HCT116 (cell line): Measurements from ENCODE around the gene SMTNL1. TPM values are rescaled to one million over a fixed set of nuclear protein-coding genes. Genes with fewer than 3 reads are reported as not detected.

ENCODE experiments used
- ATAC-seq: fragments of 200-7000 bp; cut with Tn5 transposase; 2 replicates; pipeline ENCODE4 v1.9.1; 2020; ENCODE audit warnings: mild to moderate bottlenecking, moderate library complexity
- BruUV-seq: library from RNA; stranded (reverse); fragments of 400-500 nt; replicated peaks from 2 replicates; lab custom pipeline; 2021; lab: Mats Ljungman, UMichigan
- CTCF ChIA-PET: fragments of 300-600 bp; sonication (Branson Sonifier 250); formaldehyde crosslinking; loops from one replicate; lab custom pipeline; 2021; ENCODE audit warnings: antibody characterized with exemption; lab: Charles Lee
- POLR2A ChIA-PET: fragments of 300-600, 350-600 bp; sonication (Branson Sonifier 250); formaldehyde crosslinking; loops from one replicate; lab custom pipeline; 2021; ENCODE audit warnings: antibody characterized with exemption; lab: Charles Lee
- RAD21 ChIA-PET, 2 experiments: fragments of 300-600 bp; sonication (Branson Sonifier 250); formaldehyde crosslinking; loops; one replicate each; lab custom pipeline; 2023; ENCODE audit warnings: low total read pairs in 2 of 2; ENCODE audit not compliant: uncharacterized antibody in 2 of 2, unreplicated experiment in 2 of 2, low non-redundant PET in 1 of 2; lab: Charles Lee
- DNase-seq: peaks from one replicate; pipeline ENCODE4 v3.0.0-alpha.2; 2010; ENCODE audit warnings: low read depth, low spot score
- H2AFZ ChIP-seq: fragments of 200-600 bp; shearing (Covaris generic), sonication (generic); 2 replicates; pipeline ENCODE4 v1.6.1; 2017; ENCODE audit warnings: low read depth, mixed run types, mixed read lengths, antibody characterized with exemption, low read length; ENCODE audit not compliant: poor library complexity, severe bottlenecking
- H3K27ac ChIP-seq: 2 replicates; pipeline ENCODE4 v1.5.1; 2012; ENCODE audit warnings: low read depth, low read length
- H3K27me3 ChIP-seq: fragments of 200-600 bp; sonication (generic); 2 replicates; pipeline ENCODE4 v1.6.1; 2016; ENCODE audit warnings: mixed run types, low read length, mixed read lengths; ENCODE audit not compliant: insufficient read depth
- H3K36me3 ChIP-seq, 2 experiments: fragments of 200-500 bp in 1 of 2; fragments of 200-600 bp in 1 of 2; sonication (Bioruptor generic) in 1 of 2; sonication (generic) in 1 of 2; 2 replicates each; pipeline versions ENCODE4 v1.5.1 to v1.6.1; 2014 to 2016; ENCODE audit warnings: low read length in 2 of 2, inconsistent platforms in 1 of 2, mixed read lengths in 1 of 2, mixed run types in 1 of 2; ENCODE audit not compliant: insufficient read depth in 2 of 2, control insufficient read depth in 1 of 2
- H3K4me1 ChIP-seq, 2 experiments: fragments of 200-600 bp in 1 of 2; sonication (generic) in 1 of 2; 2 replicates each; pipeline versions ENCODE4 v1.5.1 to v1.6.1; 2012 to 2017; ENCODE audit warnings: low read length in 2 of 2, inconsistent platforms in 1 of 2, mild to moderate bottlenecking in 1 of 2, mixed read lengths in 1 of 2, mixed run types in 1 of 2, moderate library complexity in 1 of 2; ENCODE audit not compliant: insufficient read depth in 2 of 2, control insufficient read depth in 1 of 2
- H3K4me2 ChIP-seq: fragments of 200-600 bp; sonication (generic); 2 replicates; pipeline ENCODE4 v1.6.1; 2017; ENCODE audit warnings: mixed run types, low read length, mixed read lengths
- H3K4me3 ChIP-seq, 2 experiments: fragments of 200-600 bp in 1 of 2; sonication (generic) in 1 of 2; replicated peaks in 1 of 2; 2 replicates each; pipeline ENCODE4 v1.5.1; 2011 to 2016; ENCODE audit warnings: low read length in 2 of 2, control low read depth in 1 of 2, low read depth in 1 of 2, mild to moderate bottlenecking in 1 of 2, mixed read lengths in 1 of 2, mixed run types in 1 of 2
- H3K79me2 ChIP-seq: fragments of 200-600 bp; sonication (generic); 2 replicates; pipeline ENCODE4 v1.6.1; 2017; ENCODE audit warnings: mild to moderate bottlenecking, mixed run types, low read length, moderate library complexity, mixed read lengths; ENCODE audit not compliant: insufficient read depth
- H3K9ac ChIP-seq: fragments of 200-600 bp; sonication (generic); 2 replicates; pipeline ENCODE4 v1.6.1; 2016; ENCODE audit warnings: low read length, mixed read lengths
- H3K9me2 ChIP-seq: fragments of 200-600 bp; sonication (generic), shearing (Covaris generic); 2 replicates; pipeline ENCODE4 v1.6.1; 2017; ENCODE audit warnings: mixed run types, mild to moderate bottlenecking, moderate library complexity; ENCODE audit not compliant: insufficient read depth
- H3K9me3 ChIP-seq, 2 experiments: fragments of 200-500 bp in 1 of 2; fragments of 200-600 bp in 1 of 2; sonication (Bioruptor generic) in 1 of 2; sonication (generic) in 1 of 2; 2 replicates each; pipeline ENCODE4 v1.6.1; 2014 to 2017; ENCODE audit warnings: low read length in 2 of 2, mixed read lengths in 2 of 2, inconsistent platforms in 1 of 2, low read depth in 1 of 2, mild to moderate bottlenecking in 1 of 2, mixed run types in 1 of 2, moderate library complexity in 1 of 2; ENCODE audit not compliant: control insufficient read depth in 1 of 2, insufficient read depth in 1 of 2
- H4K20me1 ChIP-seq: fragments of 200-600 bp; sonication (generic), shearing (Covaris generic); 2 replicates; pipeline ENCODE4 v1.6.1; 2017; ENCODE audit warnings: mixed run types, mild to moderate bottlenecking, moderate library complexity; ENCODE audit not compliant: insufficient read depth
- CEBPB ChIP-seq: IDR thresholded peaks from 2 replicates; pipeline ENCODE4 v1.6.1; 2012; ENCODE audit warnings: low read depth
- CTCF ChIP-seq, 3 experiments: fragments of 200-600 bp in 1 of 3; sonication (generic) in 1 of 3; IDR thresholded peaks in 2 of 3; conservative IDR thresholded peaks in 1 of 3; 2 replicates each; pipeline ENCODE4 v1.5.1; 2012 to 2017; ENCODE audit warnings: low read depth in 2 of 3, low read length in 2 of 3, antibody characterized with exemption in 1 of 3, borderline replicate concordance in 1 of 3, control low read depth in 1 of 3, mild to moderate bottlenecking in 1 of 3, mixed read lengths in 1 of 3, mixed run types in 1 of 3, moderate library complexity in 1 of 3; ENCODE audit not compliant: insufficient read depth in 1 of 3
- EGR1 ChIP-seq: IDR thresholded peaks from 2 replicates; pipeline ENCODE4 v1.6.1; 2012; ENCODE audit warnings: low read depth
- EZH2 ChIP-seq: fragments of 200-600 bp; sonication (generic); IDR thresholded peaks from 2 replicates; pipeline ENCODE4 v1.6.1; 2017; ENCODE audit warnings: antibody characterized with exemption, mixed run types
- EZH2phosphoT487 ChIP-seq: fragments of 200-600 bp; IDR thresholded peaks from 2 replicates; pipeline ENCODE4 v1.6.1; 2018; ENCODE audit warnings: antibody characterized with exemption, borderline replicate concordance
- MAX ChIP-seq: IDR thresholded peaks from 2 replicates; pipeline ENCODE4 v1.6.1; 2012
- POLR2AphosphoS5 ChIP-seq: IDR thresholded peaks from 2 replicates; pipeline ENCODE4 v1.6.1; 2011; ENCODE audit warnings: mild to moderate bottlenecking, low read depth, low read length, moderate library complexity
- RAD21 ChIP-seq: IDR thresholded peaks from 2 replicates; pipeline ENCODE4 v1.6.1; 2012; ENCODE audit warnings: low read depth, mild to moderate bottlenecking
- REST ChIP-seq: IDR thresholded peaks from 2 replicates; pipeline ENCODE4 v1.6.1; 2012; ENCODE audit warnings: low read depth
- SIN3A ChIP-seq: IDR thresholded peaks from 2 replicates; pipeline ENCODE4 v1.6.1; 2012; ENCODE audit warnings: low read depth
- SP1 ChIP-seq: IDR thresholded peaks from 2 replicates; pipeline ENCODE4 v1.6.1; 2012; ENCODE audit warnings: low read depth
- SRF ChIP-seq: IDR thresholded peaks from 2 replicates; pipeline ENCODE4 v1.6.1; 2012; ENCODE audit warnings: low read depth
- TCF7L2 ChIP-seq: IDR thresholded peaks from 2 replicates; pipeline ENCODE4 v1.7.0; 2011; ENCODE audit warnings: borderline replicate concordance, inconsistent platforms; ENCODE audit not compliant: insufficient read depth, insufficient read length; ENCODE audit errors: extremely low read depth
- YY1 ChIP-seq: IDR thresholded peaks from 2 replicates; pipeline ENCODE4 v1.6.1; 2011; ENCODE audit warnings: low read length, low read depth, moderate library complexity, mild to moderate bottlenecking; ENCODE audit not compliant: insufficient replicate concordance; ENCODE audit errors: extremely low read depth
- ZFX ChIP-seq: fragments of 450-650 bp; IDR thresholded peaks from 2 replicates; pipeline ENCODE4 v1.6.1; 2017
- intact Hi-C: fragments of 100-400 bp; cut with micrococcal nuclease; formaldehyde crosslinking; loops from 2 replicates; pipeline ENCODE4 v1.10.0; 2022
- total RNA-seq: library from RNA; stranded (reverse); gene quantifications from one replicate; pipeline ENCODE4 v1.2.1, GENCODE V29; 2021; ENCODE audit not compliant: unreplicated experiment

The SMTNL1 gene
- total RNA-seq, 1 experiment from 2014 or later, result not detected

GRCh38 chr11:57516061-57516443 is 21.3 kb upstream of the SMTNL1 start:
- intact Hi-C loops, result no loop called here
- Histone ChIP-seq H4K20me1 (no peaks in the 10 kb centered on the region), H3K9me3 (no peaks in the 10 kb centered on the region), H3K9me2 (no peaks in the 10 kb centered on the region), H3K4me1 (peaks cover 3 to 15% of the 10 kb centered on the region in 2 experiments; a peak in 3 of 4 replicates), H3K4me3 (peak overlapping the region; percentile 70 to 73), H3K27ac (no peak overlapping the region), H3K4me2 (peak overlapping the region; percentile 96), H2AFZ (peak overlapping the region; percentile 95), H3K9ac (peak overlapping the region; percentile 57)
- ATAC-seq, result no peak
- CTCF ChIA-PET, result interaction anchor here (1.1 to 2.7 kb wide), 5 partner anchors 11 to 58 kb away, joined by 3 to 15 read pairs (median 4); partner anchors contain the start of gene RTN4RL2
- TF ChIP-seq SIN3A (no peak), RAD21 (no peak), EGR1 (0 out of 2 replicates have a peak, but pooled peaks have one; percentile 10)
- TF ChIP-seq, all 23 proteins: peak for 1
- ChIA-PET RAD21 (no interaction called here), POLR2A (interaction anchor here (1.2 to 2.4 kb wide), 3 partner anchors 22 to 170 kb away, joined by 3 to 7 read pairs (median 6); no protein-coding TSS in a partner anchor)
- DNase-seq, result no peak
- Histone ChIP-seq H3K27me3 (no peaks in the 10 kb centered on the region), H3K79me2 (no peaks in the 10 kb centered on the region), H3K36me3 (no peaks in the 10 kb centered on the region)
- BruUV-seq, result no TSS peak

GRCh38 chr11:57521116-57521515 is 16.3 kb upstream of the SMTNL1 start:
- DNase-seq (no peak), ATAC-seq (no peak)
- no peaks in the 10 kb centered on the region for H3K79me2 ChIP-seq
- no peak overlapping the region for H3K9ac ChIP-seq
- intact Hi-C loops, result no loop called here
- BruUV-seq, result no TSS peak
- TF ChIP-seq REST (no peak), CEBPB (no peak), POLR2AphosphoS5 (no peak), SIN3A (no peak), SP1 (no peak), TCF7L2 (no peak), MAX (no peak), RAD21 (no peak), EZH2 (no peak), CTCF (IDR thresholded peaks at IDR 0.05 in 2 of 3, conservative IDR thresholded peaks at IDR 0.05 in 1 of 3; ENCODE audit: borderline replicate concordance in 1 of 3, insufficient read depth in 1 of 3, low read depth in 2 of 3, low read length in 2 of 3) (no peak), YY1 (no peak), ZFX (no peak), EGR1 (no peak), EZH2phosphoT487 (no peak), SRF (no peak)
- H3K9me3 ChIP-seq, result no peaks in the 10 kb centered on the region
- no peaks in the 10 kb centered on the region for H3K9me2 ChIP-seq
- H3K4me1 ChIP-seq, result peaks cover 0 to 2% of the 10 kb centered on the region in 2 experiments; a peak in 2 of 4 replicates
- H4K20me1 ChIP-seq, result no peaks in the 10 kb centered on the region
- no peaks in the 10 kb centered on the region for H3K36me3 ChIP-seq
- no peak overlapping the region for H3K4me2 ChIP-seq
- no peak overlapping the region for H2AFZ ChIP-seq
- no peak overlapping the region for H3K27ac ChIP-seq
- H3K27me3 ChIP-seq, result no peaks in the 10 kb centered on the region
- H3K4me3 ChIP-seq, result no peak overlapping the region
- CTCF ChIA-PET, result interaction anchor here (1.1 to 1.7 kb wide), 2 partner anchors 28 to 175 kb away, joined by 3 to 6 read pairs; no protein-coding TSS in a partner anchor
- POLR2A ChIA-PET, result no interaction called here
- RAD21 ChIA-PET, result no interaction called here
